ENCODE measurements around the gene ZFR. TPM values are rescaled to one million over a fixed set of nuclear protein-coding genes. Genes with fewer than 3 reads are reported as not detected.

The ZFR gene
- polyA plus RNA-seq, 3 donors from 2014 or later = 63.1 to 90.6 (median 66.2) TPM

GRCh38 chr5:32312595-32313332 is 131.8 kb downstream of the ZFR start, which contains the start of gene MTMR12:
TSS of gene MTMR12 (minus strand) at chr5:32312939. CDS start at chr5:32312838, 101 bp downstream.
- Mint-ChIP-seq H3K36me3 (peaks cover 0 to 7% (median 5%) of the 10 kb centered on the region in 3 donors), H3K4me1 (peaks cover 44 to 49% of the 10 kb centered on the region in 2 donors), H3K27ac (peak within 1 kb of the TSS; percentile 94 to 98 (median 95)), H3K27me3 (ENCODE audit: low read depth in 3 of 3) (peaks cover 12 to 21% (median 14%) of the 10 kb centered on the region in 3 donors), H3K4me3 (peak within 1 kb of the TSS; percentile 91 to 98 (median 92)), H3K9me3 (no peaks in the 10 kb centered on the region)
- peak; percentile 100 for DNase-seq

GRCh38 chr5:32312197-32312594 is 132.3 kb downstream of the ZFR start:
- no peaks in the 10 kb centered on the region for H3K9me3 Mint-ChIP-seq
- peak overlapping the region; percentile 87 to 98 (median 92) for H3K4me3 Mint-ChIP-seq
- peak; percentile 52 to 60 (median 58) for DNase-seq
- H3K27me3 Mint-ChIP-seq (ENCODE audit: low read depth in 3 of 3) = peaks cover 12 to 21% (median 14%) of the 10 kb centered on the region in 3 donors
- H3K27ac Mint-ChIP-seq = peak overlapping the region; percentile 91 to 98 (median 94)
- H3K36me3 Mint-ChIP-seq = peaks cover 0 to 7% (median 5%) of the 10 kb centered on the region in 3 donors
- peaks cover 50 to 55% of the 10 kb centered on the region in 2 donors for H3K4me1 Mint-ChIP-seq

- H3K4me1 Mint-ChIP-seq = peaks cover 56 to 61% of the 10 kb centered on the region in 2 donors
Observed at GRCh38 chr5:32311404-32312196, 132.9 kb downstream of the ZFR start.

GRCh38 chr5:32309761-32310160 is 134.8 kb downstream of the ZFR start:
- no peak for DNase-seq
- H3K27ac Mint-ChIP-seq = peak overlapping the region in 3 of 6 donors; percentile 39 to 95 (median 68)
- peaks cover under 1 to 7% (median 5%) of the 10 kb centered on the region in 3 donors for H3K36me3 Mint-ChIP-seq
- H3K4me3 Mint-ChIP-seq = peak overlapping the region in 3 of 5 donors; percentile 41 to 66 (median 46)
- peaks cover 12 to 20% (median 14%) of the 10 kb centered on the region in 3 donors for H3K27me3 Mint-ChIP-seq (ENCODE audit: low read depth in 3 of 3)
- no peaks in the 10 kb centered on the region for H3K9me3 Mint-ChIP-seq
- peaks cover 72 to 74% of the 10 kb centered on the region in 2 donors for H3K4me1 Mint-ChIP-seq

More at GRCh38 chr5:32311404-32312196, 132.9 kb downstream of the ZFR start:
- Mint-ChIP-seq H3K36me3 (peaks cover 0 to 7% (median 5%) of the 10 kb centered on the region in 3 donors), H3K27ac (peak overlapping the region; percentile 91 to 98 (median 94)), H3K9me3 (no peaks in the 10 kb centered on the region), H3K27me3 (ENCODE audit: low read depth in 3 of 3) (peaks cover 12 to 21% (median 14%) of the 10 kb centered on the region in 3 donors), H3K4me3 (peak overlapping the region; percentile 87 to 98 (median 92))
- DNase-seq = no peak

- H3K4me1 Mint-ChIP-seq = peaks cover 75 to 82% of the 10 kb centered on the region in 2 donors
- DNase-seq = no peak
- peaks cover 12 to 20% (median 14%) of the 10 kb centered on the region in 3 donors for H3K27me3 Mint-ChIP-seq (ENCODE audit: low read depth in 3 of 3)
- no peaks in the 10 kb centered on the region for H3K9me3 Mint-ChIP-seq
- H3K4me3 Mint-ChIP-seq = peak overlapping the region in 4 of 5 donors; percentile 10 to 52 (median 42)
- H3K36me3 Mint-ChIP-seq = peaks cover 4 to 11% (median 5%) of the 10 kb centered on the region in 3 donors
- H3K27ac Mint-ChIP-seq = peak overlapping the region; percentile 11 to 68 (median 56)
Observed at GRCh38 chr5:32308946-32309345, 135.6 kb downstream of the ZFR start.

GRCh38 chr5:32307769-32308194 is 136.8 kb downstream of the ZFR start:
- peak overlapping the region in 1 of 6 donors; percentile 57 for H3K27ac Mint-ChIP-seq
- peaks cover 83 to 94% of the 10 kb centered on the region in 2 donors for H3K4me1 Mint-ChIP-seq
- no peak for DNase-seq
- H3K4me3 Mint-ChIP-seq = no peak overlapping the region
- peaks cover 4 to 11% (median 5%) of the 10 kb centered on the region in 3 donors for H3K36me3 Mint-ChIP-seq
- H3K27me3 Mint-ChIP-seq (ENCODE audit: low read depth in 3 of 3) = peaks cover 6 to 12% (median 7%) of the 10 kb centered on the region in 3 donors
- no peaks in the 10 kb centered on the region for H3K9me3 Mint-ChIP-seq

- H3K27me3 Mint-ChIP-seq (ENCODE audit: low read depth in 3 of 3) = no peaks in the 10 kb centered on the region
- H3K4me1 Mint-ChIP-seq = peaks cover 83 to 99% of the 10 kb centered on the region in 2 donors
- no peak for DNase-seq
- peak overlapping the region in 5 of 6 donors; percentile 9 to 87 (median 78) for H3K27ac Mint-ChIP-seq
- H3K9me3 Mint-ChIP-seq = no peaks in the 10 kb centered on the region
- peak overlapping the region in 1 of 5 donors; percentile 3 for H3K4me3 Mint-ChIP-seq
- peaks cover 5 to 9% (median 7%) of the 10 kb centered on the region in 3 donors for H3K36me3 Mint-ChIP-seq
Observed at GRCh38 chr5:32304622-32305021, 139.9 kb downstream of the ZFR start.

Other genes starting within 250 kb of the ZFR start
- 10 to 100 TPM; 17.2 to 30.5 (median 20.3) TPM for gene MTMR12, start 131.8 kb downstream of the ZFR start, polyA plus RNA-seq
- gene SUB1, start 140.8 kb upstream of the ZFR start, polyA plus RNA-seq = 100 to 1,000 TPM; 471 to 654 (median 487) TPM

Measured in immature natural killer cell (primary cell).